SU-DHL-6 (cell line): ENCODE measurements around the gene CEND1.

Experiments used
- H2AFZ ChIP-seq: fragments of 200-600 bp; sonication (generic); 2 replicates; pipeline ENCODE4 v1.6.1; 2014; ENCODE audit warnings: low read depth, mild to moderate bottlenecking, moderate library complexity, mixed read lengths, antibody characterized with exemption, low read length; ENCODE audit not compliant: severe bottlenecking
- H3F3A ChIP-seq: fragments of 200-600 bp; shearing (Covaris generic); 2 replicates; pipeline ENCODE4 v1.6.0; 2016; ENCODE audit warnings: antibody characterized with exemption, mild to moderate bottlenecking; ENCODE audit not compliant: insufficient read depth
- H3K27ac ChIP-seq: fragments of 200-600 bp; sonication (generic); 2 replicates; pipeline ENCODE4 v1.5.1; 2016; ENCODE audit warnings: low read depth, mild to moderate bottlenecking, low read length, moderate library complexity, mixed read lengths
- H3K27me3 ChIP-seq: fragments of 200-600 bp; sonication (generic), shearing (Covaris generic); 2 replicates; pipeline ENCODE4 v1.6.0; 2014; ENCODE audit warnings: mild to moderate bottlenecking, low read length
- H3K36me3 ChIP-seq: fragments of 200-600 bp; sonication (generic); 2 replicates; pipeline ENCODE4 v1.6.1; 2014; ENCODE audit warnings: mild to moderate bottlenecking, low read length, mixed read lengths
- H3K4me2 ChIP-seq: fragments of 300-600, 200-600 bp; shearing (Covaris generic), sonication (generic); 2 replicates; pipeline ENCODE4 v1.6.0; 2014; ENCODE audit warnings: low read length, low read depth, mild to moderate bottlenecking; ENCODE audit not compliant: poor library complexity, severe bottlenecking
- H3K4me3 ChIP-seq: fragments of 200-600 bp; sonication (generic); 2 replicates; pipeline ENCODE4 v1.5.1; 2014; ENCODE audit warnings: antibody characterized with exemption, low read length, mild to moderate bottlenecking, mixed read lengths; ENCODE audit not compliant: insufficient read depth, poor library complexity, severe bottlenecking
- H3K79me2 ChIP-seq: fragments of 200-600 bp; sonication (generic); 2 replicates; pipeline ENCODE4 v1.6.1; 2014; ENCODE audit warnings: mild to moderate bottlenecking, low read length, moderate library complexity; ENCODE audit not compliant: insufficient read depth
- H3K9ac ChIP-seq: fragments of 200-600 bp; sonication (generic); 2 replicates; pipeline ENCODE4 v1.7.0; 2014; ENCODE audit warnings: mild to moderate bottlenecking, low read length
- H3K9me2 ChIP-seq: fragments of 200-600 bp; sonication (generic); replicated peaks from 2 replicates; pipeline ENCODE4 v1.6.1; 2014; ENCODE audit warnings: low read length; ENCODE audit not compliant: insufficient read depth
- H3K9me3 ChIP-seq: fragments of 200-600 bp; sonication (generic); 2 replicates; pipeline ENCODE4 v1.6.1; 2014; ENCODE audit warnings: low read length, mixed read lengths; ENCODE audit not compliant: insufficient read depth
- H4K20me1 ChIP-seq: fragments of 200-600 bp; sonication (generic); 2 replicates; pipeline ENCODE4 v1.6.1; 2014; ENCODE audit warnings: low read depth, mild to moderate bottlenecking, antibody characterized with exemption, low read length, moderate library complexity, mixed read lengths
- EZH2phosphoT487 ChIP-seq: fragments of 200-600 bp; sonication (generic), shearing (Covaris generic); conservative IDR thresholded peaks from 2 replicates; pipeline ENCODE4 v1.6.1; 2018; ENCODE audit warnings: mild to moderate bottlenecking, antibody characterized with exemption, low read length, moderate library complexity, mixed read lengths
- TF ChIP-seq, protein P1 (sequence below): fragments of 200-600 bp; sonication (generic); IDR thresholded peaks from one replicate; pipeline ENCODE4 v1.5.1; 2017; ENCODE audit warnings: antibody characterized with exemption, mild to moderate bottlenecking, low read length, moderate library complexity; ENCODE audit not compliant: insufficient read depth, poor library complexity, severe bottlenecking

The CEND1 gene

DNA sequence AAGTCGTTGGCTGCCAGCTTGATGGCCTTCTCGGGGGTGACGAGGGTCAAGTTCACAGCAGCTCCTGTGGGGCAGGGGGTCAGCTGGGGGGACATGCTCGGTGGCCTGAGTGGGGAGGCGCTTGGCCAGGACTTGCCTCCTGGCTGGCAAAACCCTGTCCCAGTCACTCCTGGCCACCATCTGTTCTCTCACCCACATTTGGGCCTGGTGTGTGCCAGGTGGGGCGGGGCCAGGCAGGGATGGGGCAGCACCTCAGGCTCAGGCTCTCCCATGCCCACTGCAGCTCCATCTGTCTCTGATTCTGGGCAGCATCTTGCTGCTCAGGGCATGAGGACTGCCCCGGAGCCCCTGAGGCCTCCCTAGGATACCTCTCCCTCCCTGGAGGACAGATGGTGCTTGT lies 3.7 kb upstream of the CEND1 start:
- Histone ChIP-seq H3K79me2 (peaks cover 15% of the 10 kb centered on the region; the same call in 1 of the 2 replicates), H3K9ac (no peak overlapping the region), H3K36me3 (no peaks in the 10 kb centered on the region), H3K27me3 (no peaks in the 10 kb centered on the region), H3K4me2 (no peak overlapping the region), H4K20me1 (peaks cover 2% of the 10 kb centered on the region; the same call in 1 of the 2 replicates), H3K9me3 (no peaks in the 10 kb centered on the region), H2AFZ (no peak overlapping the region), H3K9me2 (no peaks in the 10 kb centered on the region), H3F3A (peaks cover 8% of the 10 kb centered on the region; the same call in 1 of the 2 replicates), H3K27ac (no peak overlapping the region), H3K4me3 (no peak overlapping the region)
- TF ChIP-seq EZH2phosphoT487: no peak
- TF ChIP-seq, protein P1, sequence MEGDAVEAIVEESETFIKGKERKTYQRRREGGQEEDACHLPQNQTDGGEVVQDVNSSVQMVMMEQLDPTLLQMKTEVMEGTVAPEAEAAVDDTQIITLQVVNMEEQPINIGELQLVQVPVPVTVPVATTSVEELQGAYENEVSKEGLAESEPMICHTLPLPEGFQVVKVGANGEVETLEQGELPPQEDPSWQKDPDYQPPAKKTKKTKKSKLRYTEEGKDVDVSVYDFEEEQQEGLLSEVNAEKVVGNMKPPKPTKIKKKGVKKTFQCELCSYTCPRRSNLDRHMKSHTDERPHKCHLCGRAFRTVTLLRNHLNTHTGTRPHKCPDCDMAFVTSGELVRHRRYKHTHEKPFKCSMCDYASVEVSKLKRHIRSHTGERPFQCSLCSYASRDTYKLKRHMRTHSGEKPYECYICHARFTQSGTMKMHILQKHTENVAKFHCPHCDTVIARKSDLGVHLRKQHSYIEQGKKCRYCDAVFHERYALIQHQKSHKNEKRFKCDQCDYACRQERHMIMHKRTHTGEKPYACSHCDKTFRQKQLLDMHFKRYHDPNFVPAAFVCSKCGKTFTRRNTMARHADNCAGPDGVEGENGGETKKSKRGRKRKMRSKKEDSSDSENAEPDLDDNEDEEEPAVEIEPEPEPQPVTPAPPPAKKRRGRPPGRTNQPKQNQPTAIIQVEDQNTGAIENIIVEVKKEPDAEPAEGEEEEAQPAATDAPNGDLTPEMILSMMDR: no peak

- no peak for TF ChIP-seq EZH2phosphoT487
- TF ChIP-seq, protein P1: no peak
- no peaks in the 10 kb centered on the region for H3K9me3 ChIP-seq
- no peak overlapping the region for H3K4me2 ChIP-seq
- H3K36me3 ChIP-seq: no peaks in the 10 kb centered on the region
- H3K79me2 ChIP-seq: peaks cover 15% of the 10 kb centered on the region; the same call in 1 of the 2 replicates
- H3K4me3 ChIP-seq: no peak overlapping the region
- H4K20me1 ChIP-seq: peaks cover 2% of the 10 kb centered on the region; the same call in 1 of the 2 replicates
- H3K27ac ChIP-seq: no peak overlapping the region
- no peak overlapping the region for H2AFZ ChIP-seq
- H3K27me3 ChIP-seq: no peaks in the 10 kb centered on the region
- no peaks in the 10 kb centered on the region for H3K9me2 ChIP-seq
- no peak overlapping the region for H3K9ac ChIP-seq
- peaks cover 8% of the 10 kb centered on the region; the same call in 1 of the 2 replicates for H3F3A ChIP-seq
Observed at GRCh38 chr11:792873-793272, 3.0 kb upstream of the CEND1 start.

DNA sequence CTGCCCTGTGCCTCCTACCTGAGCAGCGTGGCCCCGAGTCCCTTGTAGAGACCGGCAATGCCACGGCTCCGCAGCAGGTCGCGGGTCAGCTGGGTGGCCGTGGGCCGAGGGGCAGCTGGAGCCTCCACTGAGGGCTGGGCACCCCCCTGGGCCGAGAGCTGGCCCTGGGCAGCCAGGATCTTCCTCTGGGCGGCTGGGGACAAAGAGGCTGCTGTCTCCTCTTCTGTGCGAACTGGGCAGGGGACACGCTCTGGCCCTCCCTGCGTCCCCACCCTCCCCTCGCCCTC lies 2.6 kb upstream of the CEND1 start:
- H3K4me2 ChIP-seq: no peak overlapping the region
- H3K4me3 ChIP-seq: no peak overlapping the region
- H3K27me3 ChIP-seq: no peaks in the 10 kb centered on the region
- no peak overlapping the region for H3K9ac ChIP-seq
- peaks cover 8% of the 10 kb centered on the region; the same call in 1 of the 2 replicates for H3F3A ChIP-seq
- no peaks in the 10 kb centered on the region for H3K9me3 ChIP-seq
- H2AFZ ChIP-seq: no peak overlapping the region
- peaks cover 15% of the 10 kb centered on the region; the same call in 1 of the 2 replicates for H3K79me2 ChIP-seq
- no peaks in the 10 kb centered on the region for H3K36me3 ChIP-seq
- H3K9me2 ChIP-seq: no peaks in the 10 kb centered on the region
- no peak for TF ChIP-seq EZH2phosphoT487
- TF ChIP-seq, protein P1: no peak
- peaks cover 2% of the 10 kb centered on the region; the same call in 1 of the 2 replicates for H4K20me1 ChIP-seq
- H3K27ac ChIP-seq: no peak overlapping the region
